A673 (cell line): ENCODE measurements around the gene CHSY3. TPM values are rescaled to one million over a fixed set of nuclear protein-coding genes. Genes with fewer than 3 reads are reported as not detected.

Experiments used
- BruUV-seq: library from RNA; stranded (reverse); fragments of 400-500 nt; replicated peaks from 2 replicates; lab custom pipeline; 2021; lab: Mats Ljungman, UMichigan
- CTCF ChIA-PET: fragments of 300-600 bp; sonication (Branson Sonifier 250); formaldehyde crosslinking; loops from one replicate; lab custom pipeline; 2022; ENCODE audit warnings: antibody characterized with exemption; lab: Charles Lee
- POLR2A ChIA-PET: fragments of 300-600 bp; sonication (Branson Sonifier 250); formaldehyde crosslinking; loops from one replicate; lab custom pipeline; 2022; ENCODE audit warnings: antibody characterized with exemption; ENCODE audit not compliant: low non-redundant PET; lab: Charles Lee
- DNase-seq: peaks from one replicate; pipeline ENCODE4 v3.0.0-alpha.2; 2015; ENCODE audit warnings: low spot score
- H3K27ac ChIP-seq: fragments of 200-600 bp; sonication (generic); 2 replicates; pipeline ENCODE4 v1.5.1; 2016; ENCODE audit warnings: mixed run types, low read depth, mild to moderate bottlenecking, mixed read lengths, antibody characterized with exemption, low read length; ENCODE audit not compliant: poor library complexity, severe bottlenecking
- H3K27me3 ChIP-seq: fragments of 200-600 bp; sonication (generic); replicated peaks from 2 replicates; pipeline ENCODE4 v1.6.1; 2017; ENCODE audit warnings: mixed run types, low read depth, mild to moderate bottlenecking, mixed read lengths, antibody characterized with exemption, low read length; ENCODE audit not compliant: insufficient read depth, poor library complexity
- H3K36me3 ChIP-seq: fragments of 200-600 bp; sonication (generic); 2 replicates; pipeline ENCODE4 v1.6.1; 2016; ENCODE audit warnings: mixed run types, mild to moderate bottlenecking, mixed read lengths, antibody characterized with exemption, low read length; ENCODE audit not compliant: insufficient read depth, poor library complexity, severe bottlenecking
- H3K4me1 ChIP-seq: fragments of 200-600 bp; sonication (generic); 2 replicates; pipeline ENCODE4 v1.6.1; 2017; ENCODE audit warnings: mixed run types, mild to moderate bottlenecking, mixed read lengths, antibody characterized with exemption, low read length; ENCODE audit not compliant: insufficient read depth, poor library complexity, severe bottlenecking
- H3K4me3 ChIP-seq: fragments of 200-600 bp; sonication (generic); 2 replicates; pipeline ENCODE4 v1.5.1; 2016; ENCODE audit warnings: low read depth, mixed run types, mild to moderate bottlenecking, mixed read lengths, low read length; ENCODE audit not compliant: poor library complexity, severe bottlenecking
- H3K9me3 ChIP-seq: fragments of 200-600 bp; sonication (generic); 2 replicates; pipeline ENCODE4 v1.6.1; 2016; ENCODE audit warnings: mixed run types, low read depth, mild to moderate bottlenecking, mixed read lengths, antibody characterized with exemption, low read length; ENCODE audit not compliant: poor library complexity, severe bottlenecking
- EZH2 ChIP-seq: fragments of 200-600 bp; sonication (generic); IDR thresholded peaks from 2 replicates; pipeline ENCODE4 v1.6.1; 2017; ENCODE audit warnings: borderline replicate concordance, low read depth, mild to moderate bottlenecking, mixed read lengths, antibody characterized with exemption, low read length; ENCODE audit not compliant: poor library complexity, severe bottlenecking
- intact Hi-C: fragments of 100-400 bp; cut with micrococcal nuclease; formaldehyde crosslinking; loops from one replicate; pipeline ENCODE4 v1.10.0; 2022; ENCODE audit not compliant: unreplicated experiment
- total RNA-seq: library from RNA; stranded (reverse); gene quantifications from 2 replicates; pipeline ENCODE4 v1.2.3, GENCODE V29; 2021
- TF ChIP-seq, protein P1 (sequence below): fragments of 300-800, 200-600 bp; sonication (generic); conservative IDR thresholded peaks from 2 replicates; pipeline ENCODE4 v1.5.1; 2017; ENCODE audit warnings: low read depth, mild to moderate bottlenecking, antibody characterized with exemption, low read length, moderate library complexity, mixed read lengths

CHSY3 gene
- total RNA-seq, 1 experiment from 2014 or later, result not detected

DNA sequence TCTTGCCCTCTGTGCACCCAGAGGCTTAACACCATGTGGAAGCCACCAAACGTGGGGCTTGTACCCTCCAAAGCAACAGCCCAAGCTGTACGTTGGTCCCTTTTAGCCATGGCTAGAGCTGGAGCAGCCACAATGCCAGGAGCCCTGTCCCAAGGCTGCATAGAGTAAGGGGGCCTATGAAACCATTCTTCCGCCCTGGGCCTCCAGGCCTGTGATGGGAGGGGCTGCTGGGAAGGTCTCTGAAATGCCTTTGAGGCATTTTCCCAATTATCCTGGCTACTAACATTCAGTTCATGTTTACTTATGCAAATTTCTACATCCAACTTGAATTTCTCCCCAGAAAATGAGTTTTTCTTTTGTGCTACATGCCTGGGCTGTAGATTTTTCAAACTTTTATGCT, 33.8 kb downstream of the CHSY3 start:
- Histone ChIP-seq H3K27ac (no peak overlapping the region), H3K4me1 (no peaks in the 10 kb centered on the region), H3K36me3 (no peaks in the 10 kb centered on the region), H3K4me3 (no peak overlapping the region), H3K27me3 (no peaks in the 10 kb centered on the region), H3K9me3 (no peaks in the 10 kb centered on the region)
- ChIA-PET POLR2A (no interaction called here), CTCF (no interaction called here)
- no peak for DNase-seq
- no TSS peak for BruUV-seq
- TF ChIP-seq, protein P1, sequence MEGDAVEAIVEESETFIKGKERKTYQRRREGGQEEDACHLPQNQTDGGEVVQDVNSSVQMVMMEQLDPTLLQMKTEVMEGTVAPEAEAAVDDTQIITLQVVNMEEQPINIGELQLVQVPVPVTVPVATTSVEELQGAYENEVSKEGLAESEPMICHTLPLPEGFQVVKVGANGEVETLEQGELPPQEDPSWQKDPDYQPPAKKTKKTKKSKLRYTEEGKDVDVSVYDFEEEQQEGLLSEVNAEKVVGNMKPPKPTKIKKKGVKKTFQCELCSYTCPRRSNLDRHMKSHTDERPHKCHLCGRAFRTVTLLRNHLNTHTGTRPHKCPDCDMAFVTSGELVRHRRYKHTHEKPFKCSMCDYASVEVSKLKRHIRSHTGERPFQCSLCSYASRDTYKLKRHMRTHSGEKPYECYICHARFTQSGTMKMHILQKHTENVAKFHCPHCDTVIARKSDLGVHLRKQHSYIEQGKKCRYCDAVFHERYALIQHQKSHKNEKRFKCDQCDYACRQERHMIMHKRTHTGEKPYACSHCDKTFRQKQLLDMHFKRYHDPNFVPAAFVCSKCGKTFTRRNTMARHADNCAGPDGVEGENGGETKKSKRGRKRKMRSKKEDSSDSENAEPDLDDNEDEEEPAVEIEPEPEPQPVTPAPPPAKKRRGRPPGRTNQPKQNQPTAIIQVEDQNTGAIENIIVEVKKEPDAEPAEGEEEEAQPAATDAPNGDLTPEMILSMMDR, result no peak
- TF ChIP-seq EZH2, result no peak
- intact Hi-C loops, result no loop called here

DNA sequence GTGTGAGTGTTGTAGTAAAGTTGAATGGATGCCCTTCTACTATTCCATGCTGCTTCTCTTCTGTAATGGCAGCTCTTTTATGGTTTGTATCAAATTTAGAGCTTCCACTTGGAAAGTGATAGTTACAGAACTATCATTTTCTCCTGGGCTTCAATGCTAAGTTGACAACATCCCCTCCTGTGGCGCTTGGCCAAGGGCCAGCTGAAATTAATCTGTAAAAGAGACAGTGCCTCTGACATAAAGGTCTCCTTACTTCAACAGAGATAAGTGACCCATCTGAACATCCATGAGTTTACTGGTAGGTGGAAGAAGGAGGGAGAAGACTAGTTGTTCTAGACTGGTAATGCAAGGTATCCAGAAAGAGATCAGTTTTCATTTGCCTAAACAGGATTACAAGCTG, 39.7 kb downstream of the CHSY3 start:
- POLR2A ChIA-PET, result no interaction called here
- BruUV-seq, result no TSS peak
- H3K27me3 ChIP-seq, result no peaks in the 10 kb centered on the region
- no peak for DNase-seq
- CTCF ChIA-PET, result no interaction called here
- no peaks in the 10 kb centered on the region for H3K36me3 ChIP-seq
- no peak overlapping the region for H3K27ac ChIP-seq
- no peaks in the 10 kb centered on the region for H3K4me1 ChIP-seq
- no peak for TF ChIP-seq EZH2
- TF ChIP-seq, protein P1, result no peak
- no peaks in the 10 kb centered on the region for H3K9me3 ChIP-seq
- intact Hi-C loops, result no loop called here
- H3K4me3 ChIP-seq, result no peak overlapping the region

DNA sequence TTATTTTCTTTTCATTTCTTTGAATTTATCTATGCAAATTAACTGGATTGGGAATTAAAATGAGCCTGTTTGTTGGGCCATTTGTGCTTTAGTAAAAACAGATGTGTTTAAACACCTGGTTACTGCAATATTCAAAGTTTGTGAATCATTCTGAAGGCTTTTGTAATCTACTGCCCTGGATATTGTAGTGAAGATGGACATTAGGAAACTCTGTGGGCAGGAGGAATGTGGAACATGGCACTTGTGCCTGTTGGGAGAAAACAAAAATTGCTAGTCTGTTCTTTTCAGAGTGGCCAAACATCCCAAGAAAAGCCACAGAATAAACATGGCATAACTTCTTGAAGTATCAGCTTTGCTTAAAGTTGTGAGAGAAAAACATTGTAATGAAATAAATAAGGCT, 40.8 kb downstream of the CHSY3 start:
- H3K27ac ChIP-seq, result no peak overlapping the region

More for the DNA sequence above, 40.8 kb downstream of the CHSY3 start:
- H3K27me3 ChIP-seq, result no peaks in the 10 kb centered on the region
- CTCF ChIA-PET, result no interaction called here
- no peaks in the 10 kb centered on the region for H3K36me3 ChIP-seq
- intact Hi-C loops, result no loop called here
- BruUV-seq, result no TSS peak
- DNase-seq, result no peak
- TF ChIP-seq EZH2, result no peak
- TF ChIP-seq, protein P1, result no peak
- H3K9me3 ChIP-seq, result no peaks in the 10 kb centered on the region
- POLR2A ChIA-PET, result no interaction called here
- H3K4me3 ChIP-seq, result no peak overlapping the region
- no peaks in the 10 kb centered on the region for H3K4me1 ChIP-seq
